ENCODE data around the gene HEATR9. TPM values are rescaled to one million over a fixed set of nuclear protein-coding genes. Genes with fewer than 3 reads are reported as not detected.

The HEATR9 gene
- polyA plus RNA-seq, 3 donors = not detected

- Mint-ChIP-seq H3K9me3 (no peaks in the 10 kb centered on the region), H3K27me3 (ENCODE audit: low read depth in 3 of 3) (peaks cover 0 to 3% (median 3%) of the 10 kb centered on the region in 3 donors), H3K27ac (no peak overlapping the region), H3K4me1 (peaks cover 14% of the 10 kb centered on the region), H3K4me3 (no peak overlapping the region), H3K36me3 (peaks cover 0 to 3% of the 10 kb centered on the region in 2 donors)
- Histone ChIP-seq H4K20me1 (ENCODE audit: insufficient read depth, low read length) (no peaks in the 10 kb centered on the region), H3K9me3 (replicated peaks in 1 of 2; ENCODE audit: control insufficient read depth in 1 of 2, insufficient read depth in 1 of 2, low read length in 2 of 2) (no peaks in the 10 kb centered on the region), H3K4me2 (replicated peaks; ENCODE audit: extremely low read depth, low read length, poor library complexity, severe bottlenecking) (no peak overlapping the region), H3K9ac (ENCODE audit: insufficient read depth, low read length, poor library complexity, severe bottlenecking) (no peak overlapping the region), H3K27ac (ENCODE audit: low read depth in 1 of 2, low read length in 2 of 2) (no peak overlapping the region), H3K4me1 (ENCODE audit: control insufficient read depth in 1 of 2, insufficient read depth in 2 of 2, low read length in 2 of 2) (peaks cover 7 to 15% of the 10 kb centered on the region in 2 donors), H2AFZ (ENCODE audit: insufficient read depth, low read depth, low read length, poor library complexity, severe bottlenecking) (no peak overlapping the region), H3K4me3 (replicated peaks in 1 of 3; ENCODE audit: low read depth in 2 of 3, low read length in 3 of 3) (no peak overlapping the region), H3K79me2 (ENCODE audit: insufficient read depth, low read length) (no peaks in the 10 kb centered on the region), H3K27me3 (ENCODE audit: control insufficient read depth in 2 of 2, insufficient read depth in 2 of 2, low read length in 2 of 2) (no peaks in the 10 kb centered on the region), H3K36me3 (replicated peaks in 1 of 2; ENCODE audit: control insufficient read depth in 1 of 2, insufficient read depth in 2 of 2, low read length in 2 of 2) (no peaks in the 10 kb centered on the region)
- no peak for DNase-seq
- 20% methylated on average over 2 of the region's 5 CpGs for WGBS (ENCODE audit: insufficient coverage)
- no peak for TF ChIP-seq CTCF (IDR thresholded peaks at IDR 0.05)
- intact Hi-C loops (cut with micrococcal nuclease) = no loop called here
Measured at GRCh38 chr17:35903451-35903850, 34.8 kb upstream of the HEATR9 start.

- no peak overlapping the region for H2AFZ ChIP-seq (ENCODE audit: insufficient read depth, low read depth, low read length, poor library complexity, severe bottlenecking)
- intact Hi-C loops (cut with micrococcal nuclease) = no loop called here
- H3K4me1 ChIP-seq (ENCODE audit: control insufficient read depth in 1 of 2, insufficient read depth in 2 of 2, low read length in 2 of 2) = peaks cover 18 to 27% of the 10 kb centered on the region in 2 donors
- H3K4me2 ChIP-seq (replicated peaks; ENCODE audit: extremely low read depth, low read length, poor library complexity, severe bottlenecking) = no peak overlapping the region
- no peaks in the 10 kb centered on the region for H3K27me3 ChIP-seq (ENCODE audit: control insufficient read depth in 2 of 2, insufficient read depth in 2 of 2, low read length in 2 of 2)
- no peak overlapping the region for H3K27ac ChIP-seq (ENCODE audit: low read depth in 1 of 2, low read length in 2 of 2)
- no peaks in the 10 kb centered on the region for H4K20me1 ChIP-seq (ENCODE audit: insufficient read depth, low read length)
- no peak for TF ChIP-seq CTCF (IDR thresholded peaks at IDR 0.05)
- no peak overlapping the region for H3K4me3 ChIP-seq (replicated peaks in 1 of 3; ENCODE audit: low read depth in 2 of 3, low read length in 3 of 3)
- Mint-ChIP-seq H3K4me1 (peaks cover 25% of the 10 kb centered on the region), H3K27me3 (ENCODE audit: low read depth in 3 of 3) (peaks cover 0 to 3% (median 2%) of the 10 kb centered on the region in 3 donors), H3K36me3 (peaks cover 0 to 3% of the 10 kb centered on the region in 2 donors), H3K4me3 (no peak overlapping the region), H3K27ac (no peak overlapping the region), H3K9me3 (no peaks in the 10 kb centered on the region)
- H3K9me3 ChIP-seq (replicated peaks in 1 of 2; ENCODE audit: control insufficient read depth in 1 of 2, insufficient read depth in 1 of 2, low read length in 2 of 2) = no peaks in the 10 kb centered on the region
- H3K9ac ChIP-seq (ENCODE audit: insufficient read depth, low read length, poor library complexity, severe bottlenecking) = no peak overlapping the region
- no peak for DNase-seq
- no peaks in the 10 kb centered on the region for H3K36me3 ChIP-seq (replicated peaks in 1 of 2; ENCODE audit: control insufficient read depth in 1 of 2, insufficient read depth in 2 of 2, low read length in 2 of 2)
- WGBS (ENCODE audit: insufficient coverage) = no CpG with 5 or more reads among the region's 9 CpGs
- H3K79me2 ChIP-seq (ENCODE audit: insufficient read depth, low read length) = no peaks in the 10 kb centered on the region
Measured at GRCh38 chr17:35901631-35902175, 33.0 kb upstream of the HEATR9 start.
